Parathyroid adenoma (tissue), 2 donors: ENCODE data around the gene ARID5A.

Experiments
- H2AFZ ChIP-seq: fragments of 300-600 bp; sonication (generic); one replicate; pipeline ENCODE4 v1.7.0; 2017; ENCODE audit warnings: antibody characterized with exemption, mild to moderate bottlenecking
- H3K27ac ChIP-seq: fragments of 300-600 bp; sonication (generic); one replicate; pipeline ENCODE4 v1.7.0; 2017
- H3K27me3 ChIP-seq: fragments of 300-600 bp; sonication (generic); one replicate; pipeline ENCODE4 v1.7.0; 2017; ENCODE audit warnings: low read length; ENCODE audit not compliant: control insufficient read depth, insufficient read depth
- H3K36me3 ChIP-seq: fragments of 300-600 bp; sonication (generic); one replicate; pipeline ENCODE4 v1.7.0; 2017; ENCODE audit warnings: low read length; ENCODE audit not compliant: control insufficient read depth, insufficient read depth
- H3K4me1 ChIP-seq: fragments of 300-600 bp; sonication (generic); one replicate; pipeline ENCODE4 v1.7.0; 2017; ENCODE audit warnings: control low read depth
- H3K4me2 ChIP-seq: fragments of 300-600 bp; sonication (generic); one replicate; pipeline ENCODE4 v1.7.0; 2017; ENCODE audit warnings: low read length
- H3K4me3 ChIP-seq: fragments of 300-600 bp; sonication (generic); one replicate; pipeline ENCODE4 v1.7.0; 2017; ENCODE audit warnings: low read depth, low read length
- H3K79me2 ChIP-seq: fragments of 300-600 bp; sonication (generic); one replicate; pipeline ENCODE4 v1.7.0; 2017; ENCODE audit warnings: control low read depth
- H3K9ac ChIP-seq: fragments of 300-600 bp; sonication (generic); one replicate; pipeline ENCODE4 v1.7.0; 2017; ENCODE audit warnings: mild to moderate bottlenecking
- H3K9me3 ChIP-seq: fragments of 300-600 bp; sonication (generic); one replicate; pipeline ENCODE4 v1.7.0; 2017; ENCODE audit warnings: low read length; ENCODE audit not compliant: control insufficient read depth
- TF ChIP-seq, protein P1 (sequence below): fragments of 300-600 bp; sonication (generic); IDR thresholded peaks from one replicate; pipeline ENCODE4 v1.7.0; 2017; ENCODE audit warnings: antibody characterized with exemption, mild to moderate bottlenecking
- donor health status: primary hyperparathyroidism.

Gene ARID5A

DNA sequence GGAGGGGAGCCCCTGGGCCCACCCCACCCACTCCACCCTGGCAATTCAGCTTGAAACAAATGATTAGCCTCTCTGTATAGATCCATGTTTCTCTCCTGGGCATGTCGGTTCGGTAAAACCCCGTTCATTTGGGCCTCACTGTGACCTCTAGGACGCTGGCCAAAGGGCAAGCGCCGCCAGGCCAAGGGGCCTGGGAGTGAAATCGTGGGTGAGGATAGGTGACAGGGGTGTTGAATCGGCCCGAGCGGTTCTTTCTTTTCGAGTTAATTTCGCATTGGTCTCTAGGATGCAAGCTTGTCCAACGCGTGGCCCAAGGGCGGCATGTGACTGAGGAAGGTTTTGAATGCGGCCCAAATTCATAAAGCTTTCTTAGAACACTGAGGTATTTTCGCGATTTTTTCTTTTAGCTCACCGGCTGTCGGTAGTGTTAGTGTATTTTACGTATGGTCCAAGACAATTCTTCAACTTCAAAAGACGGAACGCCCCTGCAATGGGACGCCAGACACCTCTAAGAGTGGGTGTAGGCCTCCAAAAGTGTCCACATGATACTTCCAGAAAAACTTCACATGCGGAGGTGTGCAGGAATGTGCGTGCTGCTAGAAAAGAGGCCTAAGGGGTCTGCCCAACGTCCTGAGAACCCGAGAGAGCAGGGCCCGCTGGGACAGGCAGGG is 9.8 kb upstream of the ARID5A start:
- H3K27me3 ChIP-seq, result no peaks in the 10 kb centered on the region
- TF ChIP-seq, protein P1, sequence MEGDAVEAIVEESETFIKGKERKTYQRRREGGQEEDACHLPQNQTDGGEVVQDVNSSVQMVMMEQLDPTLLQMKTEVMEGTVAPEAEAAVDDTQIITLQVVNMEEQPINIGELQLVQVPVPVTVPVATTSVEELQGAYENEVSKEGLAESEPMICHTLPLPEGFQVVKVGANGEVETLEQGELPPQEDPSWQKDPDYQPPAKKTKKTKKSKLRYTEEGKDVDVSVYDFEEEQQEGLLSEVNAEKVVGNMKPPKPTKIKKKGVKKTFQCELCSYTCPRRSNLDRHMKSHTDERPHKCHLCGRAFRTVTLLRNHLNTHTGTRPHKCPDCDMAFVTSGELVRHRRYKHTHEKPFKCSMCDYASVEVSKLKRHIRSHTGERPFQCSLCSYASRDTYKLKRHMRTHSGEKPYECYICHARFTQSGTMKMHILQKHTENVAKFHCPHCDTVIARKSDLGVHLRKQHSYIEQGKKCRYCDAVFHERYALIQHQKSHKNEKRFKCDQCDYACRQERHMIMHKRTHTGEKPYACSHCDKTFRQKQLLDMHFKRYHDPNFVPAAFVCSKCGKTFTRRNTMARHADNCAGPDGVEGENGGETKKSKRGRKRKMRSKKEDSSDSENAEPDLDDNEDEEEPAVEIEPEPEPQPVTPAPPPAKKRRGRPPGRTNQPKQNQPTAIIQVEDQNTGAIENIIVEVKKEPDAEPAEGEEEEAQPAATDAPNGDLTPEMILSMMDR, result no peak
- peak overlapping the region; percentile 95 for H3K27ac ChIP-seq
- no peak overlapping the region for H3K4me3 ChIP-seq
- H3K9me3 ChIP-seq, result no peaks in the 10 kb centered on the region
- H3K4me2 ChIP-seq, result peak overlapping the region; percentile 57
- H3K79me2 ChIP-seq, result no peaks in the 10 kb centered on the region
- H3K4me1 ChIP-seq, result peaks cover 19% of the 10 kb centered on the region
- no peak overlapping the region for H3K9ac ChIP-seq
- no peaks in the 10 kb centered on the region for H3K36me3 ChIP-seq
- peak overlapping the region; percentile 81 for H2AFZ ChIP-seq

- H3K9ac ChIP-seq, result no peak overlapping the region
- H3K27ac ChIP-seq, result peak overlapping the region; percentile 95
- peaks cover 23% of the 10 kb centered on the region for H3K4me1 ChIP-seq
- H2AFZ ChIP-seq, result peak overlapping the region; percentile 81
- no peaks in the 10 kb centered on the region for H3K36me3 ChIP-seq
- H3K4me3 ChIP-seq, result no peak overlapping the region
- H3K79me2 ChIP-seq, result no peaks in the 10 kb centered on the region
- no peaks in the 10 kb centered on the region for H3K9me3 ChIP-seq
- H3K27me3 ChIP-seq, result no peaks in the 10 kb centered on the region
- TF ChIP-seq, protein P1, result no peak
- peak overlapping the region; percentile 27 for H3K4me2 ChIP-seq
Observed at GRCh38 chr2:96527286-96528005, 9.1 kb upstream of the ARID5A start.

DNA sequence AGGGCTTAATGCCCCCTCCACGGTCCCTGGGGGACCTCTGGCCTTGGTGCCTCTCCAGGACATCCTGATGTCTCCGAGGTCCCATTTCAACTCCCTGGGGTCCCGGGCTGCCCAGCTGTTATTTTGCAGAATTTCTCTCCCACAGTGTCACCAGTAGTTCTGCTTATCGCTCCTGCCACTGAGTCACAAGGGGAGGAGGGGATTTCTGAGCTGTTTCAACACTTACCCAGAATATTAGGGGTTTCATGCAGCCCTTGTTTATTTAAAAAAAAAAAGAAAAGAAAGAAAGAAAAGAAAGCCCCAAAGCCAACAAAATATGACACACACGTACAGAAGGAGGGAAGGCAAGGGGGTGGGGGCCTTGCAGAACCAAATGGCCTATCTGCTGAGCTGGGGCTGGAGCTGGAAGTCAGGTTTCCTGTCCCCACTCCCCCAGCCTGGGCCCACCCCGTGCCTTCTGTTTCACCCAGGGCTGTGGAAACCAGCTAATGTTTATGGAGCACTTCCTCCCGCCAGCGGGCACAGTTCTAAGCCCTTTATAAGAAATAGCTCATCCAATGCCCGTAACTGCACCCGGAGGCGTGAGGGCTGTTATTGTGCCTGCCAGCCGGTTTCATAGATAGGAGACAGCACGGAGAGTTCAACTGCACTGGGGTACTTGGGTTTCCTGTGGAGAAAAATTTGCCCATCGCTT is 8.4 kb upstream of the ARID5A start:
- H2AFZ ChIP-seq, result no peak overlapping the region
- no peak overlapping the region for H3K4me2 ChIP-seq
- peak overlapping the region; percentile 40 for H3K27ac ChIP-seq
- peaks cover 28% of the 10 kb centered on the region for H3K4me1 ChIP-seq
- no peaks in the 10 kb centered on the region for H3K79me2 ChIP-seq
- no peaks in the 10 kb centered on the region for H3K36me3 ChIP-seq
- no peaks in the 10 kb centered on the region for H3K27me3 ChIP-seq
- no peak overlapping the region for H3K4me3 ChIP-seq
- H3K9ac ChIP-seq, result no peak overlapping the region
- no peaks in the 10 kb centered on the region for H3K9me3 ChIP-seq
- TF ChIP-seq, protein P1, result no peak

GRCh38 chr2:96528700-96529375 is 7.7 kb upstream of the ARID5A start:
- H2AFZ ChIP-seq, result no peak overlapping the region
- peak overlapping the region; percentile 40 for H3K27ac ChIP-seq
- peaks cover 28% of the 10 kb centered on the region for H3K4me1 ChIP-seq
- no peaks in the 10 kb centered on the region for H3K9me3 ChIP-seq
- no peak overlapping the region for H3K9ac ChIP-seq
- H3K36me3 ChIP-seq, result no peaks in the 10 kb centered on the region
- TF ChIP-seq, protein P1, result no peak
- H3K4me3 ChIP-seq, result no peak overlapping the region
- H3K27me3 ChIP-seq, result no peaks in the 10 kb centered on the region
- no peak overlapping the region for H3K4me2 ChIP-seq
- no peaks in the 10 kb centered on the region for H3K79me2 ChIP-seq
